KBM-7 (cell line): ENCODE results near the gene LRRK1.
A peak's percentile ranks its signal among the peaks of the same experiment; 100 is the strongest.

ENCODE experiments used
- DNase-seq: peaks from one replicate; pipeline ENCODE4 v3.0.0-alpha.2; 2015
- in situ Hi-C: fragments of 300-500 bp; cut with MboI; formaldehyde crosslinking; loops from 2 replicates; pipeline ENCODE4 v1.14.3; 2020; ENCODE audit warnings: low sequenced_read_pairs, low pct_unique_long_range_greater_than_20kb, mixed read lengths

Gene LRRK1

GRCh38 chr15:100930306-100930848 is 11.2 kb downstream of the LRRK1 start:
- in situ Hi-C loops = no loop called here
- DNase-seq = no peak

GRCh38 chr15:100931143-100931890 is 12.2 kb downstream of the LRRK1 start:
- DNase-seq = no peak
- in situ Hi-C loops = no loop called here

- in situ Hi-C loops = no loop called here
- peak; percentile 41 for DNase-seq
Observed at GRCh38 chr15:100932676-100933348, 13.7 kb downstream of the LRRK1 start.

GRCh38 chr15:100934166-100934565 is 15.0 kb downstream of the LRRK1 start:
- in situ Hi-C loops = no loop called here
- DNase-seq = no peak

GRCh38 chr15:100934726-100935125 is 15.6 kb downstream of the LRRK1 start:
- peak; percentile 71 for DNase-seq
- in situ Hi-C loops = no loop called here

- peak; percentile 27 for DNase-seq
Observed at GRCh38 chr15:100937171-100937570, 18.0 kb downstream of the LRRK1 start.

GRCh38 chr15:100939791-100940190 is 20.6 kb downstream of the LRRK1 start:
- DNase-seq = peak; percentile 77
- in situ Hi-C loops = no loop called here

More at GRCh38 chr15:100937171-100937570, 18.0 kb downstream of the LRRK1 start:
- in situ Hi-C loops = no loop called here

- in situ Hi-C loops = no loop called here
- DNase-seq = peak; percentile 83
Observed at GRCh38 chr15:100940767-100941379, 21.7 kb downstream of the LRRK1 start.

GRCh38 chr15:100941536-100941935 is 22.4 kb downstream of the LRRK1 start:
- in situ Hi-C loops = no loop called here
- DNase-seq = no peak

- in situ Hi-C loops = no loop called here
- DNase-seq = no peak
Observed at GRCh38 chr15:100942656-100943425, 23.7 kb downstream of the LRRK1 start.

- DNase-seq = no peak
- in situ Hi-C loops = no loop called here
Observed at GRCh38 chr15:100944244-100944895, 25.2 kb downstream of the LRRK1 start.

- in situ Hi-C loops = no loop called here
Observed at GRCh38 chr15:100944986-100945385, 25.8 kb downstream of the LRRK1 start.

GRCh38 chr15:100947760-100948429 is 28.7 kb downstream of the LRRK1 start:
- DNase-seq = no peak
- in situ Hi-C loops = no loop called here

More at GRCh38 chr15:100944986-100945385, 25.8 kb downstream of the LRRK1 start:
- no peak for DNase-seq

- DNase-seq = no peak
- in situ Hi-C loops = no loop called here
Observed at GRCh38 chr15:100948430-100948762, 29.2 kb downstream of the LRRK1 start.

GRCh38 chr15:100949691-100950090 is 30.5 kb downstream of the LRRK1 start:
- no peak for DNase-seq
- in situ Hi-C loops = no loop called here

- in situ Hi-C loops = no loop called here
- DNase-seq = no peak
Observed at GRCh38 chr15:100951965-100952364, 32.8 kb downstream of the LRRK1 start.

- no peak for DNase-seq
- in situ Hi-C loops = no loop called here
Observed at GRCh38 chr15:100952566-100952965, 33.4 kb downstream of the LRRK1 start.

- DNase-seq = no peak
- in situ Hi-C loops = no loop called here
Observed at GRCh38 chr15:100958326-100959065, 39.3 kb downstream of the LRRK1 start.
